T-helper 2 cell (primary cell): Measurements from ENCODE around the gene PHLDB2.

Experiments
- DNase-seq, 5 experiments: peaks; one replicate each; pipeline versions ENCODE4 v3.0.0 to v3.0.0-alpha.2; 2012 to 2022

PHLDB2 gene

GRCh38 chr3:111926266-111926676 lies 67.2 kb downstream of the PHLDB2 start:
- no peak for DNase-seq

GRCh38 chr3:111928613-111929012 lies 69.5 kb downstream of the PHLDB2 start:
- no peak for DNase-seq

GRCh38 chr3:111929484-111929883 lies 70.4 kb downstream of the PHLDB2 start:
- DNase-seq: no peak

- DNase-seq: no peak
Observed at GRCh38 chr3:111932946-111933345, 73.9 kb downstream of the PHLDB2 start.

- DNase-seq: no peak
Observed at GRCh38 chr3:111936191-111936841, 77.3 kb downstream of the PHLDB2 start.

- DNase-seq: no peak
Observed at GRCh38 chr3:111936967-111937366, 77.9 kb downstream of the PHLDB2 start.

GRCh38 chr3:111937871-111938270 lies 78.8 kb downstream of the PHLDB2 start:
- DNase-seq: no peak

- DNase-seq: no peak
Observed at GRCh38 chr3:111939873-111940272, 80.8 kb downstream of the PHLDB2 start.

GRCh38 chr3:111943533-111943932 lies 84.5 kb downstream of the PHLDB2 start:
- DNase-seq: no peak

- DNase-seq: no peak
Observed at GRCh38 chr3:111944372-111944771, 85.3 kb downstream of the PHLDB2 start.

- DNase-seq: no peak
Observed at GRCh38 chr3:111947231-111947630, 88.2 kb downstream of the PHLDB2 start.

GRCh38 chr3:111948786-111949185 lies 89.7 kb downstream of the PHLDB2 start:
- DNase-seq: no peak

GRCh38 chr3:111949712-111950111 lies 90.6 kb downstream of the PHLDB2 start:
- DNase-seq: no peak

GRCh38 chr3:111951032-111951431 lies 92.0 kb downstream of the PHLDB2 start:
- DNase-seq: no peak

GRCh38 chr3:111952086-111952485 lies 93.0 kb downstream of the PHLDB2 start:
- no peak for DNase-seq

- no peak for DNase-seq
Observed at GRCh38 chr3:111952866-111953450, 93.9 kb downstream of the PHLDB2 start.

- no peak for DNase-seq
Observed at GRCh38 chr3:111954228-111954990, 95.3 kb downstream of the PHLDB2 start.

- DNase-seq: no peak
Observed at GRCh38 chr3:111955876-111956275, 96.8 kb downstream of the PHLDB2 start.

GRCh38 chr3:111956449-111956848 lies 97.4 kb downstream of the PHLDB2 start:
- DNase-seq: no peak

- no peak for DNase-seq
Observed at GRCh38 chr3:111956995-111957734, 98.1 kb downstream of the PHLDB2 start.

GRCh38 chr3:111961461-111962164 lies 102.5 kb downstream of the PHLDB2 start:
- no peak for DNase-seq

GRCh38 chr3:111963424-111963823 lies 104.4 kb downstream of the PHLDB2 start:
- DNase-seq: no peak

GRCh38 chr3:111965484-111965883 lies 106.4 kb downstream of the PHLDB2 start:
- DNase-seq: no peak
